HG03060 (cell line): ENCODE measurements around the gene GCNT1.
"Not testable (repeated sequence)": the region's sequence is repeated elsewhere in the genome, so short reads cannot be mapped to it uniquely, and the experiment has no call there.

Experiments
- ATAC-seq: cut with Tn5 transposase; IDR thresholded peaks from one replicate; pipeline ENCODE4 v1.9.1; 2021; ENCODE audit warnings: low read depth, moderate number of reproducible peaks; ENCODE audit not compliant: unreplicated experiment

Gene GCNT1

DNA sequence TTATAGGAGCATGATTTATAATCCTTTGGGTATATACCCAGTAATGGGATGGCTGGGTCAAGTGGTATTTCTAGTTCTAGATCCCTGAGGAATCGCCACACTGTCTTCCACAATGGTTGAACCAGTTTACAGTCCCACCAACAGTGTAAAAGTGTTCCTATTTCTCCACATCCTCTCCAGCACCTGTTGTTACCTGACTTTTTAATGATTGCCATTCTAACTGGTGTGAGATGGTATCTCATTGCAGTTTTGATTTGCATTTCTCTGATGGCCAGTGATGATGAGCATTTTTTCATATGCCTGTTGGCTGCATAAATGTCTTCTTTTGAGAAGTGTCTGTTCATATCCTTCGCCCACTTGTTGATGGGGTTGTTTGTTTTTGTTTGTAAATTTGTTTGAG is 20.4 kb downstream of the GCNT1 start:
- ATAC-seq: not testable (repeated sequence)

DNA sequence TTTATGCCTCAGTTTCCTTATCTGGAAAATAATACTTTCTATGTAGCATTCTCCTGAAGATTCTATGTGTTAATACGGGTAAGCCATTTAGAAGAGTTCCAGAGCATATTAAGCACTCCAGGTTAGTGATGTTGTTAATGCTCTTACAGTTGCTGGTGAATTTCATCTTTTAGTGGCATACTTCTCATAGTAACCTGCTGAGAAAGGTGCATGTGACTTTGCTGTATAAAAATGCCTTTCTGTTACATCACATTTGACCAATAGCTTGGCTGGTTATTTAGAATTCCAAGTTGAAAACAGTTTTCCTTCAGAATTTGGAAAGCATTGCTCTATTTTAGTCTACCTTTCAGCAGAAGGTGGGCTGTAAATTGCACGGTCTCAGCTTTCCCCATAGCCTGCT is 27.2 kb downstream of the GCNT1 start:
- no peak for ATAC-seq

DNA sequence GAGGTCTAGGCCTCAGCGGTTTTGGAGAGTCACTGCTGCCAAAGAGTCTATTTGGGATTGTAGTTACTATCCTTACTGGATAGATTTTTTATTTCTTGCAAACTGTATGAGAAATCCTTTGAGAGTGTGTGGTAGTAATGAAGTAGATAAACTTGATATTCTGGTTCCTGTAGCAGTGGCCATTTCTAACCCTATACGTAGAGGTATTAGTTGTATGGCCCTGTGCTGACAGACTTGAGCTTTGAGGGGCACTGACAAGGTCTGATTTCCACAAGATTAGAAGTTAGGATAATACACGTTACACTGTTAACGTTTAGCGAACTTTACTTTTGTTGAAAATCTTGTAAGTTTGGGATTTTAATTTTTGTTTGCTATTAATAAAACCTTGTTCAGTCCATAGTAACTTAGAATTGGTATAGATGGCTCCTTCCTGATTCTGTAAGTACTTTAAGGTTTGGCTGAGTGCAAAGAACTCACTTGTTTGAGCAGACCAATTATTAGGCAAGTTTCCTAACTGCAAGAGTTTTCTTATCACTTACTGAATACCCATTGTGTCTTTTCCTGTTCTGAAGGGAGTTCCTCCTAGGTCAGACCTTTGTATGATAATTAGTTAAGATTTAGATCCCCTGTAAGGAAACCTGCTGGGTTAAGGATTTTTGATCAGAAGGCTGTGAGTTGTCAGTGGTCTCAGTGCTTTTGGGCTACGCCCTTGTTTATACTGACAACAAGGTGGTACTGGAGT is 31.4 kb downstream of the GCNT1 start:
- ATAC-seq: no peak

DNA sequence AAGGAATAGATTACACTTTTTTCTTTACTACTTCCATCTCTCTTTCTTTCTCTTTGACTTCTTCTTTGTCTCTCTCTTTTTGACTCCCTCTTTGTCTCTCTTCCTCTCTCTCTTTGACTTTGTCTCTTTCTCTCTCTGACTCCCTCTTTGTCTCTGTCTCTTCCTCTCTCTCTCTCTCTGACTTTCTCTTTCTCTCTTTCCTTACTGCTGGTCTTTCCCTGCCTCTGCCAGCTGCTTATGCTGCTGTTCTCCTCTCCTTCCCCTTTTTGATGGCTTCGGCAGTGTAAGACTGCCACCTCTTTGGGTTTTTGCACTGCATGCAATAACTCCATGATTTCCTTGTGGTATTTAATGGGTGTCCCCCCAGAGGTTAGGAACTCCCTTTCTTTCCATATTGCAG is 32.1 kb downstream of the GCNT1 start:
- not testable (repeated sequence) for ATAC-seq

DNA sequence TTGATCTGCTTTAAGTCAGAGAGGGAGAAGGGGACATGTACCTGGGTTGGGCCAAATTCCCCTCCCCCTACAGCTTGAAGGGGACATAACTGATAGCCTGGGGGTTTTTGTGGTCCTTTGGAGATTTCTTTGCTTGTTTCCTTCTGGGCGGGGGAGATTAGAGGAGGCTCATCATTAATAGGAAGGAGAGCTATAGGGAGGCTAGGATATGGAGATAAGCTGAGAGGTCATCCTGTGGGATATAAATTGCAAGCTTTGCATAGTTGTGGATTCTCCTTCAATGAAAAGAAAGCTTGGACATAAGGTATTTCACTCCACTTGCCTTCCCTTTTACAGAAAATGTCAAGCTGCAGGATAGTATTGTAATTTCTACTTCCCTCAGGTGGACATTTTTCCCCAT is 34.5 kb downstream of the GCNT1 start:
- ATAC-seq: not testable (repeated sequence)

DNA sequence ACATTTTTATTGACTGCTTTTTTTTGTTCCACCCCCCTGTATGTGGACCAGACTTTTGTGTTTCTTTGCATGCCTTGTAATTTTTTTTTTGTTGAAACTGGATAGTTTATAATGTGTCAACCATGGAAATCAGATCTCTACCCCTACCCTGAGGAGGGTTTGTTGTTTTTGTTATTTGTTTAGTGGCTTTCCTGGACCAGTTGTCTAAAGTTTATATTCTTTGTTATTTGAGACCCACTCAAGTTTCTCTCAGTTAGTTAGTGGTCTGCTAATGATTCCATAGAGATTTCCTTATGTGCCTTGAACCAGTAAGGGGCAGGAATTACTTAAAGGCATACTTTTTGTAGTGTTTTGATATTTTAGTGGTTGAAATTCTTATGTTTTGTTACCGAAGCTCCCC is 41.1 kb downstream of the GCNT1 start:
- no peak for ATAC-seq

DNA sequence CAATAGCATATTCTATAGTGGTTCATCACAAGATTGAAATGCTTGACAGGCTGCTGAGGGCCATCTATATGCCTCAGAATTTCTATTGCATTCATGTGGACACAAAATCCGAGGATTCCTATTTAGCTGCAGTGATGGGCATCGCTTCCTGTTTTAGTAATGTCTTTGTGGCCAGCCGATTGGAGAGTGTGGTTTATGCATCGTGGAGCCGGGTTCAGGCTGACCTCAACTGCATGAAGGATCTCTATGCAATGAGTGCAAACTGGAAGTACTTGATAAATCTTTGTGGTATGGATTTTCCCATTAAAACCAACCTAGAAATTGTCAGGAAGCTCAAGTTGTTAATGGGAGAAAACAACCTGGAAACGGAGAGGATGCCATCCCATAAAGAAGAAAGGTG is 43.8 kb downstream of the GCNT1 start:
- no peak for ATAC-seq

DNA sequence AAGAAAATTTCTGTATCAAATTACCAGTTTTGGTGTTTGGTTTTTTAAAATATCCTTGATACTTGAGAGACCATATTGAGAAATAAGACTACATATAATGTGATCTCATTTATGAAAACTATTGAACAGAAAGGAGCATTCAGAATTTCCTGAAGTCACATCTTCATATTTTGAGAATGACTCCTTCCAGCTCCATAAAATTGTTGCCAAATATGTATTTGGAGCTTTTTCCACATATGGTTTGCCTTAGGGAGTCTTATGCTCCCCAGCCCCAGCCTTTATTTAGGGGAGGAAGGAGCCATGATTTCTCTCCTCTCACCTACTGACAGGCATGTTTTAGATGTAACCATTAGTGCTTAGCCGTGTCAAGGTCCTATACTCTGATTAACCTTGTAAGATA is 51.1 kb downstream of the GCNT1 start:
- no peak for ATAC-seq

DNA sequence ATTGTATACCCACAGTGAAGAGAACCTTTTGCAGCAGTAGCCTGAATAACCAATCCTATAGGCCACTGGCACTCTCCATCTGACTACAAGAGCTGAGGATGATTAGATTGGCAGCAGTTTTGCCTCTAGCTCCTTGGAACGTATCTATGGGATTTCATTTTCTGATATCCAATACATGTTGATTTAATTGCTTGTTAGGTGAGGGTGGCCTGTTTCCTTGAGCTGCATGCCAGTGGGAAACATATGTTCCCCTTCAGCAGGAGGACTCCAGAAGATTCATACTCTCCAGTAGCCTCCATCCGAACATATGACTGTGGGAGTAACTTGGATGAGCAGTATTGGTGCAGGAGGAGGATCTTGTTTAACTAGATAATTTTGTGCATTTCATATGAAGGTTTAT is 51.5 kb downstream of the GCNT1 start:
- no peak for ATAC-seq

DNA sequence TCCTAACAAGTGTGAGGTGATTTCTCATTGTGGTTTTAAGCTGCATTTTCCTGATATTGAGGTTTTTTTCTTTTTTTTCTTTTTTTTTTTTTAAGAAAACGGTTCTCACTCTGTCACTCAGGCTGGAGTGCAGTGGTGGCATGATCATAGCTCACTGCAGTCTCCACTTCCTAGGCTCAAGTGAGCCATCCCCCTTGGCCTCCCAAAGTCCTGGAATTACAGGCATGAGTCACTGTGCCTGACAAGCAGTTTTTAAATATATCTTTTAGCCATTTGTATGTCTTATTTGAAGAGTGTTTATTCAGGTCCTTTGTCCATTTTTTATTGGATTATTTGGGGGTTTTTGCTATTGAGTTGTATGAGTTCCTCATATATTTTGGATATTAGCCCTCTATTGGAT is 53.8 kb downstream of the GCNT1 start:
- ATAC-seq: no peak

DNA sequence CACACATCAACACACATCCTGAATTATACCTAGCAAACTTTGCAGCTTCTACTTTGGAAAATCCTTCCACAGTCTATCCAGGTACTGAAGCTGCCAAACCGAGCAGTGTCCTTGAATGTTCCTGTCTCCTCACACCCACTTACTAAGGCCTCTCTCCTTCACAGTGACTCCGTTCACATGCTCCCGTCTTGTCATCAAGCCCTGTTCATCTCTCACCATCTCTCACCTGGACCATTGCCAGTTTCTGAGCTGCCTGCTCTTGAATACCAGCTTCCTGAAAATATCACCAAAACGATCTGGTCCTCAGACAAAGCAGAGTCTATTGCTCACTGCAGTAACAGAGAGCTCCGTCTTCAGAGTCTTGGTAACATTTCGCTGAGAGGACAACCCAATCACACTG is 57.4 kb downstream of the GCNT1 start:
- no peak for ATAC-seq

DNA sequence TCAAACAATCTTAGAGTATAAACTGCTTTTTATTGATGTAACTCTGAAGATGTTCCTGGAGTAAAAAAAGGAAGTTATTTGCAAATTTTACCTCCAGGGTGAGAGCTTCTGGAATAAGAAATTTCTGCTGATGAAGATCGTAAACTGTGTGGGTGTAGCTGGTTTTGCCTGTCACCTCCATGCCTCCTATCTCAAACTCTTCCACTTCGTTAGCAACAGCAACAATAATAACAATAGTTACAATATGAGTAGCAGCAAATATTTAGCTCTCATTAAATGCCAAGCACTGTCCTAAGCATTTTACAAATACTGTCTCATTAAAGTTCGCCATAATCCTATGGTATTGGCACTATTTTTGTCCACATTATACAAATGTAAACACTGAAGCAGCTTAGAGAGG is 57.9 kb downstream of the GCNT1 start:
- ATAC-seq: no peak

DNA sequence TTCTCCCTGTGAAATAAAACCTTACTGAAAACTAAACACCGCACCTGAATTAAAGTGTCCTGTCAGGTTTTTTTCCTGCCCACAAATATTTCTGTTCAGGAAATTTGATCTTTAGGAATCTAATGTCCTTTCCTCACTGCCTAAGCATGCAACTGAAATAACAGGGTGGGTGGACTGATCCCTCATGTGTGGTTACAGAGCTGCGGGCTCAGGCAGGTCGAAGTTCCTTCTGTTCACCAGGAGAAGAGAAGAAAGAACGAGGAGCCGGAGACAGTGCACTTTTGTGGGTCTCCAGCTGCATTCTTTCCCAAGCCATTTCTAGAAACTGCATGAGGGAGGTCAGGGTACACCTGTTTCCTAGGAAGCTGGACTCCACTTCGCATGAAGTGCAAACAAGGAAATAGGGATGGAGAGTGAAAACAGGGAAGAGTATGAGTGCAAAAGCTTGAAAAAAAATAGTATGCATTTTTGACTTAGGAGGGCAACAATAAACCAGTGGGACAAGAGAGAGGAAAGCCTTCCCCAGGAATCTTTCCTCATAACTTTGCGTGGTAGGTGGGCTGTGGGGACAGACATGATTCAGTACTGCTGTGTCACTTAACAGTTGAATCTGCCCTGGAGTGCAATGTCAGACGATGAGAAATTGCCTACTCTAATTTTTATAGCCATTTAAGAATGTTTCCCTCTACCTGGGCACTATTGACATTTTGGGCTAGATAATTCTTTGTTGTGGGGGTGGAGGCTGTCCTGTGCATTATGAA is 60.3 kb downstream of the GCNT1 start:
- ATAC-seq: no peak

DNA sequence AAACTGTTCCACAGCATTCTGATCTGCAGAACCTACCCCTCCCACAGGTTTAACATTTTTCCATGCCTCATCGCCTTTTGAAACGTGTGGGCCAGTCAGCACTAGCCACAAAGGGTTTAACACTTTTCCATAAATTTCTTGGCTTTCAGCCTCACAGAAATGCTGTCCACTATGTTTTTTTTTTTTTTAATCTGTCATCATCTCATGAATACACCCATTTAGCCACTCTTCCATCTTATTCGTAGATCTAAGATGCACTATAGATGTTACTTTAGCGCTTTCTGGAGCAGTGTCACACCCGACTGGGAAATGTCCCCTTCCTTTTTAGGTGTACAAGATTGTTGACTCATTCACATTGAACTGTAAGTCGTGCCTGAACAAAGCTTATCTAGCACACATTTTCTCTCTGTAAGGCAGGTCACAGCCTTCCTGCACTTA is 62.3 kb downstream of the GCNT1 start:
- no peak for ATAC-seq

DNA sequence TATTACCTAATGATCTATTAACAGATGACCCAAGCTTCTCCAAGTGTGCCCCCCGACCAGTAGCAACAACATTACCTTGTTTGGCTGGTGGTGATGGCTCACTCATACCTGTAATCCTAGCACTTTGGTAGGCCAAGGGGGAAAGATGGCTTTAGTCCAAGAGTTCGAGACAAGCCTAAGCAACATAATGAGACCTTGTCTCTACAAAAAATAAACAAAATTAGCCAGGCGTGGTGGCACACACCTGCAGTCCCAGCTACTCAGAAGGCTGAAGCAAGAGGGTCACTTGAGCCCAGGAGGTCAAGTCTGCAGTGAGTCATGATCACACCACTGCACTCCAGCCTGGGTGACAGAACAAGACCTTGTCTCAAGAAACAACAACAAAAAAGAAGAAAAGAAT is 62.9 kb downstream of the GCNT1 start:
- no peak for ATAC-seq

DNA sequence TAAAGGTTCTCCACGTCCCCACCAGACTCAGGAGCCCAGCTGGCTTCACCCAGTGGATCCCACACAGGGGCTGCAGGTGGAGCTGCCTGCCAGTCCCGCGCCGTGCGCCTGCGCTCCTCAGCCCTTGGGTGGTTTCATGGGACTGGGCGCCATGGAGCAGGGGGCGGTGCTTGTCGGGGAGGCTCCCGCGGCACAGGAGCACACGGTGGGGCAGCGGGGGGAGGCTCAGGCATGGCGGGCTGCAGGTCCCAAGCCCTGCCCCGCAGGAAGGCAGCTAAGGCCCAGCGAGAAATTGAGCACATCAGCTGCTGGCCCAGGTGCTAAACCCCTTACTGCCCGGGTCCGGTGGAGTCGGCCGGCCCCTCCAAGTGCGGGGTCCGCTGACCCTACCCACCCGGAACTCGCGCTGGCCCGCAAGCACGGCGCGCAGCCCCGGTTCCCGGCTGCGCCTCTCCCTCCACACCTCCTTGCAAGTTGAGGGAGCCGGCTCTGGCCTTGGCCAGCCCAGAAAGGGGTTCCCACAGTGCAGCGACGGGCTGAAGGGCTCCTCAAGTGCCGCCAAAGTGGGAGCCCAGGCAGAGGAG is 64.7 kb downstream of the GCNT1 start:
- not testable (repeated sequence) for ATAC-seq

DNA sequence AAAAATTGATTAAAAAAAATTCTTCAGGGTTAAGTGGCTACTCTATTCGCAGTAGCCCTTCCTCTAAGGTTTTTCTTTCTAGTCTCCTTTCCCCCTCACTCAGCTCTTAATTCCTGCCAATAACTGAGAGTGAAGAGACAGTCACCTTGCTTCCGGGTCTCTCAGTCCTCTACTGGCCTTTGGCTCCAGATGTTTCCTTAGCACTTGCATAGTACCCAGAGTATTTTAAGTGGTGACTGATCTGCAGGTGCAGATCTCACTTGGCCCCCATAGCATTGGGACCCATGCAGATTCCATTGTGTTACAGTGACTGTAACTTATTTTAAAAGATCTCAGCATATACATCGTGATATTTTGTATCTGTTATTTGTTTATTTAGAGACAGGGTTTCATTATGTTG is 66.2 kb downstream of the GCNT1 start:
- ATAC-seq: no peak

DNA sequence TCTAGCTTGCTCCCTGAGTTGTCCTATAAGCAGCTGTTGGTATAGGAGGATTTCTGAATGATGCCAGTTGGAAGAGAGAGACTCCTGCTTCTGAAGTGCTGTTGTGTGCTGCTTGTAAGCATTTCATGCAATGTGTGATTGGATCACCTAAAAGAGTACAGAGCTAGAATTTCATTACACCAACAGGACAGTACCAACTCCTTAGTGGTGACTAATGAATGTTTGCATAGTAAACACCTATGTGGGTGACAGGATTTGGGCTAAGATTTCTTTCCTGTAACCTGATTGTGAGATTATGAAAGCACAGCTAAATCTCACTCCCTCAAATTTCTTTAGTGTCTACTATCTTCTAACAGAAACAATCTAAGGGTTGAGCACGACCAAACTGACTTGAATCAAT is 67.0 kb downstream of the GCNT1 start:
- no peak for ATAC-seq

DNA sequence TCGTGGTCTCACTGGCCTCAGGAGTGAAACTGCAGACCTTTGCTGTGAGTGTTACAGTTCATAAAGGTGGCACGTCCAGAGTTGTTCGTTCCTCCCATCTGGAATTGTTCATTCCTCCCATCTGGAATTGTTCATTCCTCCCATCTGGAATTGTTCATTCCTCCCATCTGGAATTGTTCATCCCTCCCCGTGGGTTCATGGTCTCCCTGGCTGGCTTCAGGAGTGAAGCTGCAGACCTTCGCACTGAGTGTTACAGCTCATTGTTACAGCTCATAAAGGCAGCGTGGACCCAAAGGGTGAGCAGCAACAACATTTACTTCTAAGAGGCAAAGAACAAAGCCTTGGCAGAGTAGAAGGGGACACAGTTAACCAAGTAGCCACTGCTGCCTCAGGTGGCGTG is 69.1 kb downstream of the GCNT1 start:
- ATAC-seq: no peak

DNA sequence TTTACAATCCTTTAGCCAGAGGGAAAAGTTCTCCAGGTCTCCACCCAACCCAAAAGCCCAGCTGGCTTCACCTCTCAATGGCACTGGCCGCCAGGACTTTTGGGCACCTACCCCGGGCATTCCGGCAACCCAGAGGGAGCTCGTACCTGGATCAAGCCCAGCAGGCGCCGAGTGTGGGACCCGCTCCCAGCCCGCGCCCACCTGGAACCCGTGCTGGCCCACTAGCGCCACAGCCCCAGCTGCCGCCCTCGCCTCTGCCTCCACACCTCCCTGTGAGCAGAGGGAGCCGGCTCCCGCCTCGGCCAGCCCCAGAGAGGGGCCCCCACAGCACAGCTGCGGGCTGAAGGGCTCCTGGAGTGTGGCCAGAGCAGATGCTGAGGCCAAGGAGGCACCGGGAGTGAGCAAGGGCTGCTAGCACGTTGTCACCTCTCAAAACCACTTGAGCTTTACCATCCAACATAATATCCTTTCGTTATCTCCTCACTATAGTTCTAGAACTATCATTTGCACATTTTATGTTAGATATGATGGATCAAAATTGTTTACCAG is 69.7 kb downstream of the GCNT1 start:
- ATAC-seq: no peak

DNA sequence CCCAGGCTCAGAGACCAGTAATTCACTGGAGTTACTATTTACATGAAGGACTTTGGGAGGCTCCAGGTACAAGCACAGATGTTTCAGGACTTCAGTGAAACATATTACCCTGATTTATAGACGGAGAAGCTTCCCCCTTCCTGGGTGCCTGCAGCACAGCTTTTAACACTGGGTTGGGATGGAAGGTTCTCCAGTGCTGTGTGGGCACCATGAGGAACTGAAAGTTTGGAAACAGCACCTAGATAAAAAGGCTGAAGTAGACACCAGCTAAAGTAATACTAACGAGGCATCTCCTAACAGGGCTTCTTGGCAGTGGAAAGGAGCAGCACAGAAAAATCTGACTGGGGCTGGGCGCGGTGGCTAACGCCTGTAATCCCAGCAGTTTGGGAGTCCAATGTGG is 70.7 kb downstream of the GCNT1 start:
- no peak for ATAC-seq
